ENCODE data around the gene AKR1B1.

DNA sequence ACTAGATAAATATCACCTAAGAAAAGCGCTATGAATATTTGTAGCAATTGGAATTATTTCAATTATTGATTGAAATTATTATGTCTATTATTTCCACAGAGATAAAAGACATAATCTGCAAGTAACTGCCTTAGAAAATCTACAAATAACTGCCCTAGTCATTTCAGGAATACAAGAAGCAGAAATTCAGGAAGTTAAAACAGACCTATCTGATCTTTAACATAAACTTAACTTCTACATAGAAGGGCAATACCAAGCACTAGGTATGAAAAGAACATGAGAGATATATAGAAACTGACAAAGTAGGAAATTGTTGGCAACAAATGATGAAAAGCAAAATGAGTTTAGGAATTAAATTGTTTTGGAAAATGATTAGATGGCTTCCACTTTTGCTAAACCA lies 36.6 kb upstream of the AKR1B1 start:
- TF ChIP-seq KLF16 (tag by site-specific recombination; IDR thresholded peaks at IDR 0.05): no peak
- TF ChIP-seq CTCF (tag by site-specific recombination; IDR thresholded peaks at IDR 0.05): no peak
- TF ChIP-seq, protein P1, sequence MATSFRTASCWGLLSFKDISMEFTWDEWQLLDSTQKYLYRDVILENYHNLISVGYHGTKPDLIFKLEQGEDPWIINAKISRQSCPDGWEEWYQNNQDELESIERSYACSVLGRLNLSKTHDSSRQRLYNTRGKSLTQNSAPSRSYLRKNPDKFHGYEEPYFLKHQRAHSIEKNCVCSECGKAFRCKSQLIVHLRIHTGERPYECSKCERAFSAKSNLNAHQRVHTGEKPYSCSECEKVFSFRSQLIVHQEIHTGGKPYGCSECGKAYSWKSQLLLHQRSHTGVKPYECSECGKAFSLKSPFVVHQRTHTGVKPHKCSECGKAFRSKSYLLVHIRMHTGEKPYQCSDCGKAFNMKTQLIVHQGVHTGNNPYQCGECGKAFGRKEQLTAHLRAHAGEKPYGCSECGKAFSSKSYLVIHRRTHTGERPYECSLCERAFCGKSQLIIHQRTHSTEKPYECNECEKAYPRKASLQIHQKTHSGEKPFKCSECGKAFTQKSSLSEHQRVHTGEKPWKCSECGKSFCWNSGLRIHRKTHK (tag by site-specific recombination; IDR thresholded peaks at IDR 0.05): no peak
- TF ChIP-seq ZNF146 (tag by site-specific recombination; IDR thresholded peaks at IDR 0.05): no peak
